Measurements from ENCODE around the gene ACSL6.

The ACSL6 gene

DNA sequence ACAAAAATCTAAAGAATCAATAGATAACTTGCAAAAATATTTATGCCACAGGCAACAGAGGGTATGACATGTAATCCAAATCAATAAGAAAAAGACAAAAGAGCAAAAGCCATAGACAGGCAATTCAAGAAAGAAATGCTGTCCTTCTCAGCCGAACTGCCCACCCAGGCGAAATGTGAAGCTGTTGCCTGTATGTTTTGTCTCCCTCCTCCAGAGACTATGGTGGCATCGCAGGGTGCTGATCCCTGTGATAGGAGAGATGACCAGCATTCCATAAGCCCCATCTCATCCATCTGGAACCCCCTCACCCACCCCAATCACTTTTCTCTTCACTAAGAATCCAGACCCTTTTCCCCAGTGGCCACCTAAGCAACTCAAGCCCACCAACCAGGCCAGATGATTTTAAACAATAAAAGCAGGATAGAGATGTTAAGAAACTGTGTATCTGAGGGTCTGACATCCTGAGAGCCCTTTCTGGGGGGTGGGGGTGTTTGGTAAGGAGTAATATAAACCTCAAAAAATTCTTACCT lies 5.3 kb upstream of the ACSL6 start:
- no peak for DNase-seq

- DNase-seq, result no peak
Measured at GRCh38 chr5:132013711-132014110, 2.3 kb upstream of the ACSL6 start.

DNA sequence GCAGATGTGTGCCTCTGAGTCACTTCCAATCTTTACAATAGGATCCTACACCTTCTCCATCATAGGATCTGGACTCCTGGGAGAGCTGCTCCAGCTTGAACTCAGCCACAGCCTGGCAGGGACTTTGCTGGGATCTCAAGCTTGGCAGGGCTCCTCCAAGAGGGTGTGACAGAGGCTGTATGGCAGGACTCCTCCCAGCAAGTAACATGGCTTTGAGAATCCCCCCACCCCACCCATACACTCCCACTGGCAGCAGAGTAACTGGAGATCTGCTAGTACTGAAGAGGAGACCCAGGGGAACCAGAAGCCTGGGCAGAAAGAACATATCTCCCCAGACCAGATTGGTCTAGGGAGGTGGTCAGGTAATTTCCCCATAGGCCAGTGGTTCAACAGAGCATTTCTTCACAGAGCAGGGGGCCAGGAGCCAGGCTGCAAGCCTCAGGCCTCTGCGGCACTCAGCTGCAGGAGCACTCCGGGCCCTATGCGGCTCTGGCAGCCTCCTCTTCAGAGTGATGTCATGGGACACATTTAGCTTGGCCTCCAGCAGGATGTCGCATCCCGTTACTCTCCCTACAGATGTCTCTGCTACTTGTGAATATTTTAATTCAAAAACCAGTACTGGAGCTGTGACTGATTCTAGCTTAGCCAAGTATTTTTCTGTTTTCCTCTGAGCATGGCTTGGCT lies 1.7 kb upstream of the ACSL6 start:
- peak in 1 of 14 donors; percentile 35 for DNase-seq

DNA sequence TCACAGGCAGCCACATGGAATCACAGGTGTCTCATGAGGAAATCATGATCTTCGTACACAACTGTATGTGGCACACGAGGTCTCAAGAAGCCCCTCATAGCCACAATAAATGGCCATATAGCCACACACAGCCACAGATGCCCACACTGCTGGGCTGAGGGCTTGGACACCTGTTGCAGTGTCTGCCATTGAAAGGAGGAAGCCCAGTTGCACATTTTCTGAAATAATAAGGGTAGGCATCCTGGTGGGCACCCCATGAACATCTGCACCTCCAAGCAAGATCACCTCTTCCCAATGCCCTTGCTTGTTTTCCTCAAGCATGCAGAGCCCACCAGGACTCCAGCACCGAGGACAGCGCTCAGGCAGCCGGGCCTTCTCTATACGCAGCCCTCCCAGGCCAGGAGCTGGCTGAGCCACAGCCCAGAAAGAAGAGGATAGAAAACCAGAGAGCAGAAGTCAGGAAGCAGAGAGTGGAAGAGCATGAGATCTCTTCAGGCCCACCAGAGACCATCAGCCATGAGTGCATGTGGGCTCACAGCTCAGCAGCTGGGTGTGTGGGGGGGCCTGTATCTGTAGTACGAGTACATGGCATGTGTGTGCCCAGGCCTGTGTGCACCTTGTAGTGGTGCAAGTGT lies 1.0 kb upstream of the ACSL6 start:
- DNase-seq, result no peak

- peak in 1 of 14 donors; percentile 29 for DNase-seq
Measured at GRCh38 chr5:132010989-132011621, 353 bp downstream of the ACSL6 start.

DNA sequence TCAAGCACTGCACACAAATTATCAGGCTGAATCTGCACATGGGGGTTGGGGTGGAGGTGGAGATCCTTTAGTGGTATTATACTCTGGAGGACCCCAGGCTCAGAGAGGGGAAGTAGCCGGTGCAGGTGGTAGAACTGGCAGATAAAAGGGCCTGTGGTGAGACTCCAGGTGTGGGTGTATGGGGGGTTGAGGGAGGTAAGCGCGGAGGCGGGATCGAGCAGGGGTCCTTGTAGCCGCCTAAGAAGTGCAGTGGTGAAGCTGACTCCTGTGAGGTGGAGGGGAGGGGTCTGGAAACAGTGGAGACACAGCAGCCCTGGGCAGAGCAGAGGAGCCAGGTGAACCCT lies 841 bp downstream of the ACSL6 start:
- DNase-seq, result peak in 1 of 14 donors; percentile 39

DNA sequence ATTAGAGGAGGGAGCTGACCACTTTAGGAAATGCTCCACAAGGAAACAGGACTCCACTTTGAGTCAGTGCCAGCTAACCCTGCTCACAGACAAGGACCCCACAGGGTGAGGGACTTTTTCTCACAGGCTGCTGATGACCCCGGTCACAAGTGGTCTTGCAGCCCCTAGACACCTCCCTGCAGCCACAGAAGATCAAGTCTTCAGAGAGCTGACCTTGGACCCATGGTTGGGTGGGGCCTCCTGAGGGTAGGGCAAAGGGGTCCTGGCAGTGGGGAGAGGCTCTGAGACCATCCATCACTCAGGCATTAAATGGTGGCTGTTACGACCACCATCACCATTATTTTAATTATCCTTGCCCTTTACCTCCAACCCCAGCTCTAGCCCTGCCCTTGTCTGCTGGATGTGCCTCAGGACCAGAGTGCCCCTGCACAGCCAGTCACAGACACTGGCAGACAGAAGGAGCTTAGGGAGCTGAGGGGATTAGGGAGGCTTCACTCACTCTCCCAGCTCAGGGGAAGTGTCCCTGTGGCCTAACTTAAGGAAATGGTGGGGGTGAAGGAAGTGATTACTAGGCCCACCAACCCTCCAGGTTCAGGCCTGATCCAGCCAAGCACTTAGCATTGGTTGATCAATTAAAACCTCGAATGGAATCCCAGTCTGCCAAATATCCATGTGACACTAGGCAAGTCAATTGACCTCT lies 1.6 kb downstream of the ACSL6 start:
- DNase-seq, result peak in 1 of 14 donors; percentile 38

GRCh38 chr5:132008961-132009680 lies 2.3 kb downstream of the ACSL6 start:
- DNase-seq, result peak in 1 of 14 donors; percentile 84

DNA sequence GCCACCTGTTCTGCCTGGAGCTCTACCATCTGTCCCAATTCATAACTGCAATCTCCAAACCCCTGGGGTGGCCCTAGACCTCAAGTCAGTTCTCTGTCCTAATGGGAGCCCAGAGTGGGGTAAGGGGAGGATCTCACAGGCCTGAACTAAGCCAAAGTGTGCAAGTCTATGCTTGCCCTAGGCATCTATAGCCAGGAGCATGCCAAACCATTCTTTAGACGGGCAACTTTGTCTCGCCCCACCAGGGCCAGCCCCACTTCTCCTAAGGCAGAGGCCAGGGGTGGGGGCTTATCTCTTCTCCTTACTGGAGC lies 3.3 kb downstream of the ACSL6 start:
- DNase-seq, result no peak

DNA sequence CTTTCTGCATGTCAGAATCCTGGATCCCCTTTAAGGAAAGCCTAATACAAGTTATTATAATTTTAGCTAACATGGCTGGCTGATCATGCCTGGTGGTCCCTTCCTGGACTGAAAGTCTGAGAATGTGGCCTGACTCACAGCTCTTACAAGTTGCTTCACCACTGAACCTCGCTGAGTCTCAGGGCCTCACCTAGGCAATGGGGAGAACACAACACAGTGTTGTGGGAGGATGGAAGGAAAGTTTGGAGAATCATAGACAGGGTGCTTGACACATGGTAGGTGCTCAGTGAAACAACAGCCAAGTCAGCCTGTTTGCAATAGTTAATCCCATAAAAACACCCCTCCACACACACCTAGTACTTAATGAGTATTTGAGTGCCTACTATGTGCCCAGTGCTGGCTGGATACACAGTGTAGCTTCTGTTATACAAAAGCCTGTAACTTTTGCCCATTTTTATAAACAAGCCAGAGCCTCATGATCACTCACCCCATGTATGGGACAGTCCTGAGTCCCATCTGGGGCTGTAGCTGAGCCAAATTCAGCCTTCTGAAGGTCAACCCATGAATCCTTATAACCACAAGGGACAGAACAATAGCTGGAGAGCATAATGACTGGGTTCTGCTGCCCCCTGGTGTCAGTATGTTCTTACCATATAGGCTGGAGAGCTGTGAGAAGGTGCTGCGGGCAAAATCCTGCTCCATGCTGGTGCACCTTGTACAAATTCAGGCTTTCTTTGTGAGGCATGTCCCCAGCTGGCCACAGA lies 3.9 kb downstream of the ACSL6 start:
- peak in 11 of 14 donors; percentile 38 to 76 (median 69) for DNase-seq

GRCh38 chr5:132006331-132007120 lies 4.9 kb downstream of the ACSL6 start:
- DNase-seq, result peak in 1 of 14 donors; percentile 18

DNA sequence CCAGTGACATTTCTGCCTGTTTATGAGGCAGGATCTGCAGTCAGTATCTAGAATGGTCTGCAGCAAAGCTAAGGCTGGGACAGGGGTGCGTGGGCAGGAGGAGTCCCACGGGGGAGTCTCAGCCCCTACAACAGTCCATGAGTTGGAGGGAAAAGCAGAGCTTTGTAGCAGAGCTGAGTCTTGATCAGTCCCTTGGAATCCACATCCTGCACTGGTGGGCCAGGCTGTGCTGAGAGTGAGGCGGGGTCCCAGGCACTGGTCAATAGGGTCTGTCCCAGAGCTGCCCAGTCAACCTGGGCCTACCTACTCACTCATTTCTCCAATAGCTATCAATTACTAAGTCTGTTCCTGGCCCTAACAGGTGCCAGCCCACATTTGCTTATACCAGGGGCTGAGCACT lies 5.9 kb downstream of the ACSL6 start:
- DNase-seq, result no peak

DNA sequence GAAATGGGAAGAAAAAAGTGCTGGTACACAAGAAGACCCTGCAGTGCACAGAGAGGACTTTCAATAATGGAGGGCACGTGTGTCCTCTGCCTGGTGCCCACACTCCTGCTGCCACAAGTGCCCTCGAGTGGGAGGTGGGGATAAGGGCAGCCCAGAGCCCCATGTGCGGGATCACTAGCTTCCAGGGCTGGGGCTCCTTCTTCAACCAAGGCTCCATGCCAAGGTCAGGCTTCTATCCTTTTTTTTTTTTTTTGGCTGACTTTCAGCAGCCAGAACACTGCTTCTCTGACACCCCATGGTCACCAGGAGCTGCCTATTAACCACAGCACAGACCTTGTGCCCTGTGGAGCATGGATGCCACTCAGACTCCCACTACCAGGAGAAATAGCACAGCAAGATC lies 7.5 kb downstream of the ACSL6 start:
- peak in 5 of 14 donors; percentile 37 to 70 (median 64) for DNase-seq

- peak in 13 of 14 donors; percentile 49 to 97 (median 89) for DNase-seq
Measured at GRCh38 chr5:132003170-132003744, 8.2 kb downstream of the ACSL6 start.

GRCh38 chr5:132002757-132003156 lies 8.7 kb downstream of the ACSL6 start:
- DNase-seq, result peak in 5 of 14 donors; percentile 27 to 57 (median 54)

DNA sequence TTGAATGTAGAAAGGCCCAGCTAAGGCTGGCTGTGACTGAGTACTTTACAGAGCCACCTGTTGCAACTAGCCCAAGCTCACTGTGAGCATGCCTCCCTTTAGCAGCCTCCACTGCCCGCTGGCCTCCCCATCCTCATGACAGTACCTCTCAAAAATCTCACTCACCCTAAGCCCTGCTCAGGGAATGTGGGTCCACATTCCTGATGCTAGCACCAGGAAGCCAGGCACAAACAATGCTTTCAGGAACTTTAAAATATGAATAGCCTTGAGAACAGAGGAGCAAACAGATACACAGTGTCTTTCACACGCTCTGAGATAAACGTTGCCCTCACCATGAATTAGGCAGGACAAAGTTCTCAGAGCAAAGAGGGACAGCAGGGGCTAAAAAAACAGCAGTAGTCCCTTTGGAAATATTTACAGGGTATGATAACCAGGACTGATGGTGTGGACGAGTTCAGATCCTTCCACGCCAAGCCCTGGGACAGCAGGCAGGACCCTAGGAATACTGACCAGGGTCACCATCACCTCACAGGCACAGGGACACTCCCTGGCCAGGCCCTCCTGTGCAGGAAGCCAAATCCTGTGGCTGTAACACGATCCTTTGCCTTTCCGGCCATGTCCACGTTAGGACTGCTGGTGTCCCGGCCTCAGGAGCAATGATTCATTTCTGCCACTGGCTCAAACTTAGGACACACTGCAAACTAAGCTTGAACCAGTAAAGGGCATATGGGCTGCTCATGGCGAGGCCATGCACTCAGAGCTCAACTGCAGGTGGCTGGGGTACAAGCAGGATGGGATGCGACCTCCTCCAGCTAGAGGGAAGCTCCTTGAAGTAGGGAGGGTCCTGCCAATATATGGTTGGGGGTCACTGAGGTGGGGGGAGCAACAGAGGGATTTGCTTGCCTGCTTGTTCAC lies 9.6 kb downstream of the ACSL6 start:
- peak in 1 of 14 donors; percentile 37 for DNase-seq

GRCh38 chr5:132000677-132001453 lies 10.6 kb downstream of the ACSL6 start:
- no peak for DNase-seq

DNA sequence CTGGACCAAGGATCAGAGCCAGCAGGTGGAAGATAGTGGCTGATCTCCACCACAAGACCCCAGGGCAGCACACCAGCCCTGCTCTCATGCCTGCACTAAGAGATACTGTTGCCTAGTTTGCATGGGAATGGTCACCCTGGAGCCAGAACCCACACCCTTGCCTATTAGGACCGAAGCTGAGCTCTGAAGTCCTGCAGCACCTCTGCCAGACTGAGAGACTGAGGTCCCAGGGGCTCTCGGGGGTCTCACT lies 11.3 kb downstream of the ACSL6 start:
- DNase-seq, result no peak
